IgD-negative memory B cell (primary cell): ENCODE measurements around the gene JAK1. TPM values are rescaled to one million over a fixed set of nuclear protein-coding genes. Genes with fewer than 3 reads are reported as not detected.
A peak's percentile ranks its signal among the peaks of the same experiment; 100 is the strongest.

Source experiments
- H3K27ac Mint-ChIP-seq, 3 donors: one replicate each; pipeline ENCODE4 v1.8.0; 2020 to 2022; ENCODE audit warnings: mild to moderate bottlenecking in 3 of 3, mixed read lengths in 3 of 3, moderate library complexity in 1 of 3
- H3K27me3 Mint-ChIP-seq: one replicate; pipeline ENCODE4 v1.8.0; 2021; ENCODE audit warnings: mixed read lengths
- H3K36me3 Mint-ChIP-seq: one replicate; pipeline ENCODE4 v1.8.0; 2020; ENCODE audit warnings: mild to moderate bottlenecking, mixed read lengths
- H3K4me1 Mint-ChIP-seq, 3 donors: one replicate each; pipeline ENCODE4 v1.8.0; 2020 to 2022; ENCODE audit warnings: mixed read lengths in 3 of 3, mild to moderate bottlenecking in 1 of 3
- H3K4me3 Mint-ChIP-seq, 4 donors: one replicate each; pipeline ENCODE4 v1.8.0; 2020 to 2022; ENCODE audit warnings: mild to moderate bottlenecking in 4 of 4, mixed read lengths in 4 of 4, moderate library complexity in 3 of 4
- H3K9me3 Mint-ChIP-seq, 3 donors: one replicate each; pipeline ENCODE4 v1.8.0; 2020 to 2021; ENCODE audit warnings: mixed read lengths in 3 of 3, mild to moderate bottlenecking in 1 of 3
- polyA plus RNA-seq: library from polyadenylated mRNA; unstranded; fragments of 300-500 nt; fragmentation: Illumina TruSeq; gene quantifications from one replicate; pipeline ENCODE4 v1.2.3, GENCODE V29; 2021

Gene JAK1
- polyA plus RNA-seq, 1 donor from 2014 or later = 216 TPM

GRCh38 chr1:64986903-64987871 is 20.8 kb upstream of the JAK1 start:
- Mint-ChIP-seq H3K36me3 (no peaks in the 10 kb centered on the region), H3K27me3 (peaks cover 1% of the 10 kb centered on the region), H3K4me1 (peaks cover 13 to 16% (median 13%) of the 10 kb centered on the region in 3 donors), H3K4me3 (no peak overlapping the region), H3K27ac (peak overlapping the region in 1 of 3 donors; percentile 37), H3K9me3 (no peaks in the 10 kb centered on the region)

- peaks cover 1% of the 10 kb centered on the region for H3K27me3 Mint-ChIP-seq
- H3K9me3 Mint-ChIP-seq = peaks cover 0 to 4% (median 0%) of the 10 kb centered on the region in 3 donors
- H3K4me3 Mint-ChIP-seq = no peak overlapping the region
- H3K4me1 Mint-ChIP-seq = peaks cover 13 to 16% (median 13%) of the 10 kb centered on the region in 3 donors
- no peak overlapping the region for H3K27ac Mint-ChIP-seq
- peaks cover 2% of the 10 kb centered on the region for H3K36me3 Mint-ChIP-seq
These were observed 18.4 kb upstream of the JAK1 start for GRCh38 chr1:64984737-64985136.

GRCh38 chr1:64984106-64984505 is 17.8 kb upstream of the JAK1 start:
- Mint-ChIP-seq H3K27ac (peak overlapping the region in 1 of 3 donors; percentile 11), H3K36me3 (peaks cover 2% of the 10 kb centered on the region), H3K27me3 (peaks cover 1% of the 10 kb centered on the region), H3K9me3 (peaks cover 0 to 4% (median 0%) of the 10 kb centered on the region in 3 donors), H3K4me3 (no peak overlapping the region), H3K4me1 (peaks cover 13 to 16% (median 13%) of the 10 kb centered on the region in 3 donors)

- Mint-ChIP-seq H3K27ac (no peak overlapping the region), H3K4me3 (no peak overlapping the region), H3K9me3 (peaks cover 0 to 4% (median 0%) of the 10 kb centered on the region in 3 donors), H3K27me3 (peaks cover 1% of the 10 kb centered on the region), H3K4me1 (peaks cover 12 to 16% (median 13%) of the 10 kb centered on the region in 3 donors), H3K36me3 (peaks cover 2% of the 10 kb centered on the region)
These were observed 16.8 kb upstream of the JAK1 start for GRCh38 chr1:64983110-64983509.

- H3K27ac Mint-ChIP-seq = no peak overlapping the region
- H3K4me1 Mint-ChIP-seq = peaks cover 0 to 3% (median 1%) of the 10 kb centered on the region in 3 donors
- H3K9me3 Mint-ChIP-seq = peaks cover 0 to 4% (median 0%) of the 10 kb centered on the region in 3 donors
- H3K36me3 Mint-ChIP-seq = peaks cover 2% of the 10 kb centered on the region
- H3K4me3 Mint-ChIP-seq = no peak overlapping the region
- H3K27me3 Mint-ChIP-seq = peaks cover 1% of the 10 kb centered on the region
These were observed 15.5 kb upstream of the JAK1 start for GRCh38 chr1:64981601-64982533.

- peaks cover 0 to 3% (median 1%) of the 10 kb centered on the region in 3 donors for H3K4me1 Mint-ChIP-seq
These were observed 14.6 kb upstream of the JAK1 start for GRCh38 chr1:64980745-64981600.

GRCh38 chr1:64979358-64979757 is 13.0 kb upstream of the JAK1 start:
- Mint-ChIP-seq H3K27ac (no peak overlapping the region), H3K4me1 (peaks cover 0 to 5% (median 0%) of the 10 kb centered on the region in 3 donors), H3K27me3 (peaks cover 1% of the 10 kb centered on the region), H3K9me3 (peaks cover 0 to 4% (median 0%) of the 10 kb centered on the region in 3 donors), H3K4me3 (no peak overlapping the region), H3K36me3 (peaks cover 2% of the 10 kb centered on the region)

More at GRCh38 chr1:64980745-64981600, 14.6 kb upstream of the JAK1 start:
- H3K27ac Mint-ChIP-seq = no peak overlapping the region
- peaks cover 1% of the 10 kb centered on the region for H3K27me3 Mint-ChIP-seq
- H3K9me3 Mint-ChIP-seq = peaks cover 0 to 4% (median 0%) of the 10 kb centered on the region in 3 donors
- no peak overlapping the region for H3K4me3 Mint-ChIP-seq
- peaks cover 2% of the 10 kb centered on the region for H3K36me3 Mint-ChIP-seq

GRCh38 chr1:64976361-64976760 is 10.0 kb upstream of the JAK1 start:
- no peak overlapping the region for H3K27ac Mint-ChIP-seq
- H3K36me3 Mint-ChIP-seq = peaks cover 2% of the 10 kb centered on the region
- H3K9me3 Mint-ChIP-seq = peaks cover 0 to 4% (median 0%) of the 10 kb centered on the region in 3 donors
- no peak overlapping the region for H3K4me3 Mint-ChIP-seq
- peaks cover 0 to 4% (median 0%) of the 10 kb centered on the region in 3 donors for H3K4me1 Mint-ChIP-seq
- no peaks in the 10 kb centered on the region for H3K27me3 Mint-ChIP-seq

- Mint-ChIP-seq H3K27ac (no peak overlapping the region), H3K27me3 (no peaks in the 10 kb centered on the region), H3K36me3 (no peaks in the 10 kb centered on the region), H3K4me1 (peaks cover 0 to 4% (median 2%) of the 10 kb centered on the region in 3 donors), H3K9me3 (peaks cover 0 to 3% (median 0%) of the 10 kb centered on the region in 3 donors), H3K4me3 (no peak overlapping the region)
These were observed 9.4 kb upstream of the JAK1 start for GRCh38 chr1:64975740-64976139.

GRCh38 chr1:64975127-64975526 is 8.8 kb upstream of the JAK1 start:
- Mint-ChIP-seq H3K27me3 (no peaks in the 10 kb centered on the region), H3K27ac (no peak overlapping the region), H3K4me3 (no peak overlapping the region), H3K4me1 (peaks cover 0 to 4% (median 3%) of the 10 kb centered on the region in 3 donors), H3K9me3 (no peaks in the 10 kb centered on the region), H3K36me3 (no peaks in the 10 kb centered on the region)

- no peaks in the 10 kb centered on the region for H3K36me3 Mint-ChIP-seq
- no peaks in the 10 kb centered on the region for H3K9me3 Mint-ChIP-seq
- H3K27me3 Mint-ChIP-seq = no peaks in the 10 kb centered on the region
- no peak overlapping the region for H3K27ac Mint-ChIP-seq
- no peak overlapping the region for H3K4me3 Mint-ChIP-seq
- peaks cover 0 to 4% (median 3%) of the 10 kb centered on the region in 3 donors for H3K4me1 Mint-ChIP-seq
These were observed 8.0 kb upstream of the JAK1 start for GRCh38 chr1:64974288-64974825.

GRCh38 chr1:64973061-64973647 is 6.8 kb upstream of the JAK1 start:
- no peak overlapping the region for H3K27ac Mint-ChIP-seq
- peaks cover 0 to 4% (median 3%) of the 10 kb centered on the region in 3 donors for H3K4me1 Mint-ChIP-seq
- H3K9me3 Mint-ChIP-seq = no peaks in the 10 kb centered on the region
- H3K27me3 Mint-ChIP-seq = no peaks in the 10 kb centered on the region
- H3K36me3 Mint-ChIP-seq = no peaks in the 10 kb centered on the region
- no peak overlapping the region for H3K4me3 Mint-ChIP-seq

GRCh38 chr1:64969305-64970046 is 3.1 kb upstream of the JAK1 start:
- Mint-ChIP-seq H3K36me3 (no peaks in the 10 kb centered on the region), H3K9me3 (no peaks in the 10 kb centered on the region), H3K27ac (peak overlapping the region in 2 of 3 donors; percentile 14 to 16), H3K27me3 (no peaks in the 10 kb centered on the region), H3K4me3 (no peak overlapping the region), H3K4me1 (peaks cover 14 to 21% (median 16%) of the 10 kb centered on the region in 3 donors)
